K562 (cell line): ENCODE results near the gene FAM83G. TPM values are rescaled to one million over a fixed set of nuclear protein-coding genes. Genes with fewer than 3 reads are reported as not detected.
A peak's percentile ranks its signal among the peaks of the same experiment; 100 is the strongest.

Experiments
- ATAC-seq: fragments of 200-7000 bp; cut with Tn5 transposase; 3 replicates; pipeline ENCODE4 v1.9.1; 2020; ENCODE audit warnings: moderate library complexity
- BruUV-seq: library from RNA; stranded (reverse); fragments of 400-500 nt; replicated peaks from 2 replicates; lab custom pipeline; 2021; lab: Mats Ljungman, UMichigan
- CTCF ChIA-PET: fragments of 300-600 bp; formaldehyde crosslinking; extraction: SDS; loops from one replicate; lab custom pipeline; 2021; ENCODE audit warnings: low intra/inter-chr PET ratio; lab: Yijun Ruan, JAX
- POLR2A ChIA-PET: fragments of 300-600, 350-650 bp; sonication (Branson Sonifier 250); formaldehyde crosslinking; extraction: SDS; loops from one replicate; lab custom pipeline; 2021; ENCODE audit warnings: antibody characterized with exemption, inconsistent platforms; lab: Yijun Ruan, JAX
- DNase-seq, 4 experiments: peaks; one replicate each; pipeline versions ENCODE4 v3.0.0 to v3.0.0-alpha.2; 2011 to 2018; ENCODE audit warnings: low spot score in 3 of 4, mixed read lengths in 3 of 4; ENCODE audit errors: extremely low read depth in 1 of 4
- FAIRE-seq: peaks from 2 replicates; lab custom pipeline; 2011; peaks lifted over from hg19 to GRCh38; lab: Jason Lieb, UNC
- H2AFZ ChIP-seq: 2 replicates; pipeline ENCODE4 v1.6.0; 2011; ENCODE audit warnings: low read depth, low read length, control low read depth, inconsistent platforms
- H3K27ac ChIP-seq: fragments of 200-600 bp; 3 replicates; pipeline ENCODE4 v1.8.0; 2011; ENCODE audit warnings: low read depth, mild to moderate bottlenecking, control low read depth, inconsistent platforms, low read length, moderate library complexity, mixed read lengths; ENCODE audit errors: extremely low read depth
- H3K27me3 ChIP-seq, 2 experiments: fragments of 300-600 bp in 1 of 2; 2 replicates in 1 of 2; 3 replicates in 1 of 2; pipeline versions ENCODE4 v1.6.0 to v1.8.0; 2011; ENCODE audit warnings: inconsistent platforms in 2 of 2, low read length in 2 of 2, mild to moderate bottlenecking in 1 of 2, mixed read lengths in 1 of 2, moderate library complexity in 1 of 2; ENCODE audit not compliant: control insufficient read depth in 2 of 2, insufficient read depth in 2 of 2
- H3K36me3 ChIP-seq: fragments of 300-600 bp; 3 replicates; pipeline ENCODE4 v1.8.0; 2011; ENCODE audit warnings: mild to moderate bottlenecking, low read length, inconsistent platforms; ENCODE audit not compliant: control insufficient read depth, insufficient read depth
- H3K4me1 ChIP-seq, 2 experiments: fragments of 200-600 bp in 1 of 2; replicated peaks in 1 of 2; 2 replicates in 1 of 2; 3 replicates in 1 of 2; pipeline versions ENCODE4 v1.5.1 to v1.8.0; 2011; ENCODE audit warnings: inconsistent platforms in 2 of 2, low read length in 2 of 2, mild to moderate bottlenecking in 1 of 2, mixed read lengths in 1 of 2, moderate library complexity in 1 of 2; ENCODE audit not compliant: control insufficient read depth in 2 of 2, insufficient read depth in 2 of 2
- H3K4me2 ChIP-seq: 2 replicates; pipeline ENCODE4 v1.6.1; 2011; ENCODE audit warnings: low read length, control low read depth, inconsistent platforms, mixed read lengths; ENCODE audit not compliant: insufficient read depth
- H3K4me3 ChIP-seq: fragments of 200-600 bp; sonication (generic), shearing (Covaris generic); 2 replicates; pipeline ENCODE4 v1.5.1; 2016; ENCODE audit warnings: control low read depth, inconsistent platforms
- H3K79me2 ChIP-seq: fragments of 200-600 bp; 3 replicates; pipeline ENCODE4 v1.8.0; 2011; ENCODE audit warnings: low read length, inconsistent platforms; ENCODE audit not compliant: control insufficient read depth, insufficient read depth
- H3K9ac ChIP-seq, 2 experiments: 2 replicates each; pipeline versions ENCODE4 v1.6.0 to v1.6.1; 2011; ENCODE audit warnings: low read depth in 2 of 2, low read length in 2 of 2, control low read depth in 1 of 2, inconsistent platforms in 1 of 2, mild to moderate bottlenecking in 1 of 2, mixed read lengths in 1 of 2; ENCODE audit not compliant: insufficient read depth in 1 of 2
- H3K9me1 ChIP-seq: one replicate; pipeline ENCODE4 v1.6.0; 2011; ENCODE audit warnings: inconsistent platforms, mild to moderate bottlenecking, low read length, moderate library complexity; ENCODE audit not compliant: control insufficient read depth, insufficient read depth
- H3K9me3 ChIP-seq: replicated peaks from 2 replicates; pipeline ENCODE4 v1.5.1; 2011; ENCODE audit warnings: low read depth, low read length, inconsistent platforms; ENCODE audit not compliant: control insufficient read depth, insufficient read depth
- H4K20me1 ChIP-seq: replicated peaks from 2 replicates; pipeline ENCODE4 v1.6.1; 2011; ENCODE audit warnings: low read length, inconsistent platforms, mixed read lengths; ENCODE audit not compliant: control insufficient read depth, insufficient read depth
- ASH1L ChIP-seq: fragments of 450-650 bp; IDR thresholded peaks from 2 replicates; pipeline ENCODE4 v1.6.1; 2018; ENCODE audit warnings: borderline replicate concordance, mild to moderate bottlenecking, low read depth; ENCODE audit not compliant: partially characterized antibody
- ATF3 ChIP-seq, 2 experiments: fragments of 450-650 bp in 1 of 2; sonication (generic) in 1 of 2; formaldehyde crosslinking in 1 of 2; IDR thresholded peaks in 1 of 2; conservative IDR thresholded peaks in 1 of 2; 2 replicates each; pipeline versions ENCODE4 v1.6.1 to v1.8.1; 2016 to 2023; ENCODE audit warnings: mild to moderate bottlenecking in 2 of 2, moderate library complexity in 2 of 2, inconsistent platforms in 1 of 2, missing genetic modification reagents in 1 of 2
- FOSL1 ChIP-seq: fragments of 200-800 bp; sonication (Bioruptor generic); conservative IDR thresholded peaks from 2 replicates; pipeline ENCODE4 v1.6.1; 2016; ENCODE audit warnings: missing genetic modification characterization, missing compliant biosample characterization
- HDAC6 ChIP-seq: IDR thresholded peaks from 2 replicates; pipeline ENCODE4 v1.6.1; 2012; ENCODE audit warnings: low read depth, mild to moderate bottlenecking, control low read depth, inconsistent platforms, low read length, moderate library complexity
- HSF4 ChIP-seq: fragments of 250-450 bp; sonication (Bioruptor Pico); IDR thresholded peaks from 2 replicates; pipeline ENCODE4 v2.1.2; 2022; ENCODE audit warnings: mild to moderate bottlenecking, moderate library complexity, borderline replicate concordance
- JUN ChIP-seq, 2 experiments: sonication (generic) in 1 of 2; formaldehyde crosslinking in 1 of 2; IDR thresholded peaks; 2 replicates each; pipeline versions ENCODE4 v1.6.1 to v1.8.0; 2012 to 2022; ENCODE audit warnings: borderline replicate concordance in 2 of 2, mild to moderate bottlenecking in 2 of 2, improper control_type of control experiment in 1 of 2, low read depth in 1 of 2, low read length in 1 of 2, missing genetic modification reagents in 1 of 2
- JUND ChIP-seq, 2 experiments: IDR thresholded peaks; 2 replicates in 1 of 2; 3 replicates in 1 of 2; pipeline ENCODE4 v1.6.1; 2011; ENCODE audit warnings: borderline replicate concordance in 2 of 2, low read depth in 2 of 2, low read length in 2 of 2, improper control_type of control experiment in 1 of 2, missing biosample characterization in 1 of 2, missing genetic modification characterization in 1 of 2, missing genetic modification reagents in 1 of 2
- POLR2A ChIP-seq: fragments of 450-650 bp; conservative IDR thresholded peaks from 2 replicates; pipeline ENCODE4 v1.6.1; 2016
- ZBTB7A ChIP-seq: IDR thresholded peaks from 2 replicates; pipeline ENCODE4 v1.6.1; 2011; ENCODE audit warnings: low read depth, mild to moderate bottlenecking, low read length, moderate library complexity, borderline replicate concordance; ENCODE audit not compliant: control insufficient read depth
- ZFP36 ChIP-seq: fragments of 150-350 bp; IDR thresholded peaks from 2 replicates; pipeline ENCODE4 v1.6.1; 2018; ENCODE audit warnings: low read length, low read depth; ENCODE audit not compliant: partially characterized antibody
- ZNF217 ChIP-seq: sonication (generic); formaldehyde crosslinking; IDR thresholded peaks from 2 replicates; pipeline ENCODE4 v1.8.0; 2022; ENCODE audit warnings: mild to moderate bottlenecking, missing genetic modification reagents
- ZNF707 ChIP-seq: fragments of 250-450 bp; sonication (Bioruptor Pico); conservative IDR thresholded peaks from 2 replicates; pipeline ENCODE4 v1.8.0; 2022; ENCODE audit warnings: inconsistent platforms, mild to moderate bottlenecking, moderate library complexity
- WGBS: fragments of 100-300 bp; shearing (Covaris generic); methylation state at CpG from one replicate; pipeline ENCODE4 v1.1.6; 2016; ENCODE audit warnings: low coverage, mixed read lengths; ENCODE audit not compliant: insufficient coverage; ENCODE audit errors: missing lambda C conversion rate; 5-methylcytosine and 5-hydroxymethylcytosine counted together
- in situ Hi-C: fragments of 300-500 bp; cut with MboI; formaldehyde crosslinking; loops from 4 replicates; pipeline ENCODE4 v1.15.0; 2018; ENCODE audit warnings: inconsistent platforms, mixed read lengths
- intact Hi-C: fragments of 100-400 bp; cut with micrococcal nuclease; formaldehyde crosslinking; loops from 2 replicates; pipeline ENCODE4 v1.14.2; 2022
- polyA plus RNA-seq, 8 experiments: library from polyadenylated mRNA; depleted of rRNA in 4 of 8; stranded (reverse) in 5 of 8; unstranded in 3 of 8; fragments of >200 nt; fragmentation: Nextera tagmentation in 2 of 8; fragmentation: Illumina TruSeq in 1 of 8; extraction: Ambion mirVana in 2 of 8; extraction: Trizol in 1 of 8; gene quantifications; 2 replicates each; pipeline versions ENCODE4 v1.2.1 to v1.2.3, GENCODE V29; 2011 to 2014; ENCODE audit warnings: inconsistent platforms in 1 of 8, missing spikeins in 1 of 8
- total RNA-seq, 7 experiments: library from RNA; depleted of rRNA in 6 of 7; stranded (reverse); fragments of >200 nt in 6 of 7; fragmentation: Illumina TruSeq in 2 of 7; extraction: Trizol in 2 of 7; gene quantifications; 2 replicates each; pipeline versions ENCODE4 v1.2.1 to v1.2.3, GENCODE V29; 2011 to 2021; ENCODE audit warnings: low replicate concordance in 1 of 7
- TF ChIP-seq, protein P1 (sequence below): fragments of 450-650 bp; formaldehyde crosslinking; IDR thresholded peaks from 2 replicates; pipeline ENCODE4 v1.4.0; 2022; ENCODE audit warnings: missing genetic modification characterization

The FAM83G gene
- total and polyA plus RNA-seq, 9 of the 15 experiments (the other 6 are each of a cell fraction or from before 2014, with no cell fraction given), result 0.04 to 10.3 (median 4.5) TPM; not detected in 1

GRCh38 chr17:19015428-19015827 lies 10.9 kb upstream of the FAM83G start:
- H3K4me2 ChIP-seq, result no peak overlapping the region
- H3K27ac ChIP-seq, result no peak overlapping the region
- H3K9me1 ChIP-seq, result no peaks in the 10 kb centered on the region
- in situ Hi-C loops (loop anchor here (5.0 kb wide), 1 partner anchor 38 kb away; no protein-coding TSS in a partner anchor), intact Hi-C loops (no loop called here)
- TF ChIP-seq, protein P1, sequence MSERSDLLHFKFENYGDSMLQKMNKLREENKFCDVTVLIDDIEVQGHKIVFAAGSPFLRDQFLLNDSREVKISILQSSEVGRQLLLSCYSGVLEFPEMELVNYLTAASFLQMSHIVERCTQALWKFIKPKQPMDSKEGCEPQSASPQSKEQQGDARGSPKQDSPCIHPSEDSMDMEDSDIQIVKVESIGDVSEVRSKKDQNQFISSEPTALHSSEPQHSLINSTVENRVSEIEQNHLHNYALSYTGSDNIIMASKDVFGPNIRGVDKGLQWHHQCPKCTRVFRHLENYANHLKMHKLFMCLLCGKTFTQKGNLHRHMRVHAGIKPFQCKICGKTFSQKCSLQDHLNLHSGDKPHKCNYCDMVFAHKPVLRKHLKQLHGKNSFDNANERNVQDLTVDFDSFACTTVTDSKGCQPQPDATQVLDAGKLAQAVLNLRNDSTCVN, result no peak
- TF ChIP-seq HDAC6 (no peak), FOSL1 (tag) (peak; percentile 59), ZNF217 (CRISPR knock-in tag) (no peak), JUND (IDR thresholded peaks at IDR 0.05; ENCODE audit: borderline replicate concordance, low read depth, low read length) (peak; percentile 77), JUND (tag; IDR thresholded peaks at IDR 0.05; ENCODE audit: borderline replicate concordance, low read depth, low read length) (peak; percentile 62; the same call in 1 of the 3 replicates), ZFP36 (peak; percentile 96), ZNF707 (CRISPR knock-in tag) (no peak), ATF3 (IDR thresholded peaks at IDR 0.05) (peak; percentile 83), ATF3 (CRISPR knock-in tag; conservative IDR thresholded peaks at IDR 0.05) (no peak), POLR2A (no peak), JUN (IDR thresholded peaks at IDR 0.05; ENCODE audit: borderline replicate concordance, low read depth, low read length) (0 out of 2 replicates have a peak, but pooled peaks have one; percentile 28), JUN (CRISPR knock-in tag; IDR thresholded peaks at IDR 0.05; ENCODE audit: borderline replicate concordance) (no peak), ZBTB7A (peak; percentile 47; the same call in 1 of the 2 replicates), HSF4 (CRISPR knock-in tag) (no peak), ASH1L (no peak)
- H3K4me1 ChIP-seq, result peaks cover 6 to 28% of the 10 kb centered on the region in 2 experiments; a peak in 4 of 5 replicates
- H2AFZ ChIP-seq, result no peak overlapping the region
- H3K79me2 ChIP-seq, result no peaks in the 10 kb centered on the region
- H3K27me3 ChIP-seq, result no peaks in the 10 kb centered on the region
- no peaks in the 10 kb centered on the region for H3K9me3 ChIP-seq
- ChIA-PET CTCF (no interaction called here), POLR2A (interaction anchor here (0.7 kb wide), 1 partner anchor 24 kb away, joined by 3 read pairs; no protein-coding TSS in a partner anchor)
- FAIRE-seq (no peak), DNase-seq (no peak), ATAC-seq (peak; percentile 51)
- H3K4me3 ChIP-seq, result no peak overlapping the region
- no peaks in the 10 kb centered on the region for H3K36me3 ChIP-seq
- 17% methylated on average over 5 of the region's 7 CpGs for WGBS
- no TSS peak for BruUV-seq
- H3K9ac ChIP-seq, result no peak overlapping the region
- H4K20me1 ChIP-seq, result no peaks in the 10 kb centered on the region
